ENCODE data around the gene ECHDC3.

ECHDC3 gene

GRCh38 chr10:11743461-11744338, 1.5 kb downstream of the ECHDC3 start:
- in situ Hi-C loops (cut with MboI; ENCODE audit: low sequenced_read_pairs) = no loop called here

GRCh38 chr10:11745045-11745444, 2.9 kb downstream of the ECHDC3 start:
- in situ Hi-C loops (cut with MboI; ENCODE audit: low sequenced_read_pairs) = no loop called here

GRCh38 chr10:11746883-11747539, 4.8 kb downstream of the ECHDC3 start:
- in situ Hi-C loops (cut with MboI; ENCODE audit: low sequenced_read_pairs) = no loop called here

- in situ Hi-C loops (cut with MboI; ENCODE audit: low sequenced_read_pairs) = no loop called here
Measured at GRCh38 chr10:11748866-11749265, 6.7 kb downstream of the ECHDC3 start.

GRCh38 chr10:11750420-11750819, 8.2 kb downstream of the ECHDC3 start:
- in situ Hi-C loops (cut with MboI; ENCODE audit: low sequenced_read_pairs) = loop anchor here (10.0 kb wide), 1 partner anchor 236 kb away; no protein-coding TSS in a partner anchor

- in situ Hi-C loops (cut with MboI; ENCODE audit: low sequenced_read_pairs) = loop anchor here (10.0 kb wide), 1 partner anchor 239 kb away; no protein-coding TSS in a partner anchor
Measured at GRCh38 chr10:11754173-11754572, 12.0 kb downstream of the ECHDC3 start.

GRCh38 chr10:11754620-11755019, 12.4 kb downstream of the ECHDC3 start:
- in situ Hi-C loops (cut with MboI; ENCODE audit: low sequenced_read_pairs) = loop anchor here (10.0 kb wide), 1 partner anchor 240 kb away; no protein-coding TSS in a partner anchor

- in situ Hi-C loops (cut with MboI; ENCODE audit: low sequenced_read_pairs) = loop anchor here (10.0 kb wide), 1 partner anchor 241 kb away; no protein-coding TSS in a partner anchor
Measured at GRCh38 chr10:11755512-11756263, 13.5 kb downstream of the ECHDC3 start.

- in situ Hi-C loops (cut with MboI; ENCODE audit: low sequenced_read_pairs) = loop anchor here (10.0 kb wide), 1 partner anchor 242 kb away; no protein-coding TSS in a partner anchor
Measured at GRCh38 chr10:11756766-11757315, 14.7 kb downstream of the ECHDC3 start.

- in situ Hi-C loops (cut with MboI; ENCODE audit: low sequenced_read_pairs) = loop anchor here (10.0 kb wide), 1 partner anchor 243 kb away; no protein-coding TSS in a partner anchor
Measured at GRCh38 chr10:11757454-11757820, 15.3 kb downstream of the ECHDC3 start.

GRCh38 chr10:11757821-11758463, 15.8 kb downstream of the ECHDC3 start:
- in situ Hi-C loops (cut with MboI; ENCODE audit: low sequenced_read_pairs) = loop anchor here (10.0 kb wide), 1 partner anchor 243 kb away; no protein-coding TSS in a partner anchor

- in situ Hi-C loops (cut with MboI; ENCODE audit: low sequenced_read_pairs) = loop anchor here (10.0 kb wide), 1 partner anchor 244 kb away; no protein-coding TSS in a partner anchor
Measured at GRCh38 chr10:11758527-11759236, 16.5 kb downstream of the ECHDC3 start.

GRCh38 chr10:11759347-11759746, 17.2 kb downstream of the ECHDC3 start:
- in situ Hi-C loops (cut with MboI; ENCODE audit: low sequenced_read_pairs) = loop anchor here (10.0 kb wide), 1 partner anchor 245 kb away; no protein-coding TSS in a partner anchor

- in situ Hi-C loops (cut with MboI; ENCODE audit: low sequenced_read_pairs) = no loop called here
Measured at GRCh38 chr10:11760151-11760550, 18.0 kb downstream of the ECHDC3 start.

- in situ Hi-C loops (cut with MboI; ENCODE audit: low sequenced_read_pairs) = no loop called here
Measured at GRCh38 chr10:11760861-11761260, 18.7 kb downstream of the ECHDC3 start.

- in situ Hi-C loops (cut with MboI; ENCODE audit: low sequenced_read_pairs) = no loop called here
Measured at GRCh38 chr10:11761431-11761830, 19.2 kb downstream of the ECHDC3 start.

GRCh38 chr10:11762706-11763500, 20.7 kb downstream of the ECHDC3 start:
- in situ Hi-C loops (cut with MboI; ENCODE audit: low sequenced_read_pairs) = no loop called here

GRCh38 chr10:11763501-11763861, 21.3 kb downstream of the ECHDC3 start:
- in situ Hi-C loops (cut with MboI; ENCODE audit: low sequenced_read_pairs) = no loop called here

- in situ Hi-C loops (cut with MboI; ENCODE audit: low sequenced_read_pairs) = no loop called here
Measured at GRCh38 chr10:11765141-11765540, 23.0 kb downstream of the ECHDC3 start.

Data from HL-60/S4 (cell line).